Neural cell (in vitro differentiated cells): ENCODE results near the gene CBY1. TPM values are rescaled to one million over a fixed set of nuclear protein-coding genes. Genes with fewer than 3 reads are reported as not detected.

Experiments used
- H2AFZ ChIP-seq: fragments of 200-600, 300-800 bp; sonication (generic), shearing (Covaris generic); 2 replicates; pipeline ENCODE4 v1.6.0; 2014; ENCODE audit warnings: low read depth, mild to moderate bottlenecking, antibody characterized with exemption, low read length, moderate library complexity
- H3F3A ChIP-seq: fragments of 200-600 bp; shearing (Covaris generic); 2 replicates; pipeline ENCODE4 v1.6.1; 2016; ENCODE audit warnings: mild to moderate bottlenecking, moderate library complexity, mixed read lengths, antibody characterized with exemption, low read length; ENCODE audit not compliant: insufficient read depth, poor library complexity, severe bottlenecking
- H3K27ac ChIP-seq: fragments of 200-600, 300-800 bp; sonication (generic), shearing (Covaris generic); 2 replicates; pipeline ENCODE4 v1.5.1; 2014; ENCODE audit warnings: mild to moderate bottlenecking, low read length, moderate library complexity
- H3K27me3 ChIP-seq: fragments of 300-800, 200-600 bp; sonication (generic), shearing (Covaris generic); 2 replicates; pipeline ENCODE4 v1.6.0; 2014; ENCODE audit warnings: mild to moderate bottlenecking, low read depth, low read length, moderate library complexity; ENCODE audit not compliant: insufficient read depth
- H3K36me3 ChIP-seq: fragments of 300-800, 200-600 bp; sonication (generic), shearing (Covaris generic); 2 replicates; pipeline ENCODE4 v1.5.1; 2014; ENCODE audit warnings: mild to moderate bottlenecking, antibody characterized with exemption, low read length, moderate library complexity; ENCODE audit not compliant: insufficient read depth
- H3K4me2 ChIP-seq: fragments of 300-800, 200-600 bp; sonication (generic), shearing (Covaris generic); 2 replicates; pipeline ENCODE4 v1.6.0; 2014; ENCODE audit warnings: mild to moderate bottlenecking, low read length
- H3K4me3 ChIP-seq: fragments of 300-800, 200-600 bp; sonication (generic), shearing (Covaris generic); 2 replicates; pipeline ENCODE4 v1.5.1; 2014; ENCODE audit warnings: mild to moderate bottlenecking, low read length, moderate library complexity
- H3K79me2 ChIP-seq: fragments of 200-600 bp; shearing (Covaris generic); replicated peaks from 2 replicates; pipeline ENCODE4 v1.6.0; 2014; ENCODE audit warnings: mild to moderate bottlenecking, low read length, moderate library complexity; ENCODE audit not compliant: insufficient read depth
- H3K9ac ChIP-seq: fragments of 300-800, 200-600 bp; sonication (generic), shearing (Covaris generic); 2 replicates; pipeline ENCODE4 v1.6.1; 2016; ENCODE audit warnings: mild to moderate bottlenecking, low read length, mixed read lengths
- H3K9me2 ChIP-seq: fragments of 200-600 bp; shearing (Covaris generic); 2 replicates; pipeline ENCODE4 v1.6.1; 2016; ENCODE audit warnings: mild to moderate bottlenecking, low read length, mixed read lengths; ENCODE audit not compliant: insufficient read depth
- H3K9me3 ChIP-seq: fragments of 200-600, 300-800 bp; sonication (generic), shearing (Covaris generic); 2 replicates; pipeline ENCODE4 v1.6.1; 2016; ENCODE audit warnings: mild to moderate bottlenecking, mixed run types, low read length, moderate library complexity, mixed read lengths
- H4K20me1 ChIP-seq: fragments of 200-600 bp; shearing (Covaris generic); 2 replicates; pipeline ENCODE4 v1.6.1; 2016; ENCODE audit warnings: mild to moderate bottlenecking, mixed run types; ENCODE audit not compliant: insufficient read depth
- EP300 ChIP-seq: fragments of 450-650 bp; conservative IDR thresholded peaks from 2 replicates; pipeline ENCODE4 v1.6.1; 2014; ENCODE audit warnings: antibody characterized with exemption, mild to moderate bottlenecking, moderate library complexity; ENCODE audit not compliant: poor library complexity, severe bottlenecking
- EZH2 ChIP-seq: fragments of 200-600, 300-800 bp; shearing (Covaris generic), sonication (generic); IDR thresholded peaks from 2 replicates; pipeline ENCODE4 v1.6.1; 2014; ENCODE audit warnings: antibody characterized with exemption, low read length, borderline replicate concordance, mild to moderate bottlenecking; ENCODE audit not compliant: insufficient read depth, poor library complexity, severe bottlenecking
- MXI1 ChIP-seq: fragments of 450-650 bp; conservative IDR thresholded peaks from 2 replicates; pipeline ENCODE4 v1.6.1; 2014; ENCODE audit warnings: antibody characterized with exemption, mild to moderate bottlenecking; ENCODE audit not compliant: poor library complexity, severe bottlenecking
- POLR2AphosphoS5 ChIP-seq: IDR thresholded peaks from 2 replicates; pipeline ENCODE4 v1.6.1; 2012
- RAD21 ChIP-seq: fragments of 450-650 bp; conservative IDR thresholded peaks from 2 replicates; pipeline ENCODE4 v1.6.1; 2014; ENCODE audit warnings: antibody characterized with exemption, mild to moderate bottlenecking, moderate library complexity
- SMC3 ChIP-seq: fragments of 450-650 bp; conservative IDR thresholded peaks from 2 replicates; pipeline ENCODE4 v1.6.1; 2014; ENCODE audit warnings: antibody characterized with exemption, mild to moderate bottlenecking, moderate library complexity; ENCODE audit not compliant: poor library complexity
- TAF1 ChIP-seq: IDR thresholded peaks from 2 replicates; pipeline ENCODE4 v1.6.1; 2012; ENCODE audit warnings: low read depth
- polyA plus RNA-seq: library from polyadenylated mRNA; depleted of rRNA; stranded (reverse); fragments of >200 nt; gene quantifications from 2 replicates; pipeline ENCODE4 v1.2.3, GENCODE V29; 2014
- TF ChIP-seq, protein P1 (sequence below): IDR thresholded peaks from 2 replicates; pipeline ENCODE4 v1.6.1; 2012; ENCODE audit warnings: borderline replicate concordance
- TF ChIP-seq, protein P2 (sequence below): fragments of 450-650 bp; IDR thresholded peaks from 2 replicates; pipeline ENCODE4 v1.5.1; 2014; ENCODE audit warnings: antibody characterized with exemption, mild to moderate bottlenecking, moderate library complexity; ENCODE audit not compliant: poor library complexity, severe bottlenecking

The CBY1 gene
- polyA plus RNA-seq, 1 donor from 2014 or later = 51.4 TPM

DNA sequence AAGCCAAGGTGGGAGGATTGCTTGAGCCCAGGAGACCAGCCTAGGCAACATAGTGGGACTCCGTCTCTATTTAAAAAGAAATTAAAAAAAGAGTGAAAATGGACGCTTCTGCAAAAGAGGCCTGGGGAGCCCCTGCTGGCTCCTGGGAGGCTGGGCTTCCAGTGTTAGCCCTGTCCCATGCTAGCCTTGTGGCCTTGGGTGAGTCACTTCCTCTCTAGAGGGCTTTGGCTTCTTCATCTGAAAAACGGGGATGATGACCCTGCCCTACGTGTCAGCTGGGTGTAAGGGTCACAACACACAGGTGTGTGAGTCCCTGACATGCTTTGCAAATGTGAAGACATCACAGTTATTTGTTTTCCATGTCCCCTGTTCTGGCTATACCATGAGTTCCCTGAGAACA is 33.1 kb upstream of the CBY1 start:
- H3K4me3 ChIP-seq = no peak overlapping the region
- H3K27ac ChIP-seq = no peak overlapping the region
- no peaks in the 10 kb centered on the region for H4K20me1 ChIP-seq
- no peak overlapping the region for H3K4me2 ChIP-seq
- no peaks in the 10 kb centered on the region for H3K9me2 ChIP-seq
- no peaks in the 10 kb centered on the region for H3K79me2 ChIP-seq
- no peak for TF ChIP-seq TAF1
- TF ChIP-seq, protein P1, sequence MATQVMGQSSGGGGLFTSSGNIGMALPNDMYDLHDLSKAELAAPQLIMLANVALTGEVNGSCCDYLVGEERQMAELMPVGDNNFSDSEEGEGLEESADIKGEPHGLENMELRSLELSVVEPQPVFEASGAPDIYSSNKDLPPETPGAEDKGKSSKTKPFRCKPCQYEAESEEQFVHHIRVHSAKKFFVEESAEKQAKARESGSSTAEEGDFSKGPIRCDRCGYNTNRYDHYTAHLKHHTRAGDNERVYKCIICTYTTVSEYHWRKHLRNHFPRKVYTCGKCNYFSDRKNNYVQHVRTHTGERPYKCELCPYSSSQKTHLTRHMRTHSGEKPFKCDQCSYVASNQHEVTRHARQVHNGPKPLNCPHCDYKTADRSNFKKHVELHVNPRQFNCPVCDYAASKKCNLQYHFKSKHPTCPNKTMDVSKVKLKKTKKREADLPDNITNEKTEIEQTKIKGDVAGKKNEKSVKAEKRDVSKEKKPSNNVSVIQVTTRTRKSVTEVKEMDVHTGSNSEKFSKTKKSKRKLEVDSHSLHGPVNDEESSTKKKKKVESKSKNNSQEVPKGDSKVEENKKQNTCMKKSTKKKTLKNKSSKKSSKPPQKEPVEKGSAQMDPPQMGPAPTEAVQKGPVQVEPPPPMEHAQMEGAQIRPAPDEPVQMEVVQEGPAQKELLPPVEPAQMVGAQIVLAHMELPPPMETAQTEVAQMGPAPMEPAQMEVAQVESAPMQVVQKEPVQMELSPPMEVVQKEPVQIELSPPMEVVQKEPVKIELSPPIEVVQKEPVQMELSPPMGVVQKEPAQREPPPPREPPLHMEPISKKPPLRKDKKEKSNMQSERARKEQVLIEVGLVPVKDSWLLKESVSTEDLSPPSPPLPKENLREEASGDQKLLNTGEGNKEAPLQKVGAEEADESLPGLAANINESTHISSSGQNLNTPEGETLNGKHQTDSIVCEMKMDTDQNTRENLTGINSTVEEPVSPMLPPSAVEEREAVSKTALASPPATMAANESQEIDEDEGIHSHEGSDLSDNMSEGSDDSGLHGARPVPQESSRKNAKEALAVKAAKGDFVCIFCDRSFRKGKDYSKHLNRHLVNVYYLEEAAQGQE = no peak
- TF ChIP-seq MXI1 = no peak
- TF ChIP-seq POLR2AphosphoS5 = no peak
- no peak for TF ChIP-seq EP300
- no peak for TF ChIP-seq RAD21
- H3K9me3 ChIP-seq = no peaks in the 10 kb centered on the region
- no peak overlapping the region for H3K9ac ChIP-seq
- H3K27me3 ChIP-seq = no peaks in the 10 kb centered on the region
- H2AFZ ChIP-seq = no peak overlapping the region
- H3K36me3 ChIP-seq = no peaks in the 10 kb centered on the region
- no peaks in the 10 kb centered on the region for H3F3A ChIP-seq

GRCh38 chr22:38628444-38628843 is 28.0 kb upstream of the CBY1 start:
- no peaks in the 10 kb centered on the region for H3K9me2 ChIP-seq
- no peak overlapping the region for H3K9ac ChIP-seq
- TF ChIP-seq EZH2 (no peak), MXI1 (no peak), RAD21 (no peak), TAF1 (no peak), POLR2AphosphoS5 (no peak), EP300 (no peak), SMC3 (no peak)
- TF ChIP-seq, protein P1 = no peak
- TF ChIP-seq, protein P2, sequence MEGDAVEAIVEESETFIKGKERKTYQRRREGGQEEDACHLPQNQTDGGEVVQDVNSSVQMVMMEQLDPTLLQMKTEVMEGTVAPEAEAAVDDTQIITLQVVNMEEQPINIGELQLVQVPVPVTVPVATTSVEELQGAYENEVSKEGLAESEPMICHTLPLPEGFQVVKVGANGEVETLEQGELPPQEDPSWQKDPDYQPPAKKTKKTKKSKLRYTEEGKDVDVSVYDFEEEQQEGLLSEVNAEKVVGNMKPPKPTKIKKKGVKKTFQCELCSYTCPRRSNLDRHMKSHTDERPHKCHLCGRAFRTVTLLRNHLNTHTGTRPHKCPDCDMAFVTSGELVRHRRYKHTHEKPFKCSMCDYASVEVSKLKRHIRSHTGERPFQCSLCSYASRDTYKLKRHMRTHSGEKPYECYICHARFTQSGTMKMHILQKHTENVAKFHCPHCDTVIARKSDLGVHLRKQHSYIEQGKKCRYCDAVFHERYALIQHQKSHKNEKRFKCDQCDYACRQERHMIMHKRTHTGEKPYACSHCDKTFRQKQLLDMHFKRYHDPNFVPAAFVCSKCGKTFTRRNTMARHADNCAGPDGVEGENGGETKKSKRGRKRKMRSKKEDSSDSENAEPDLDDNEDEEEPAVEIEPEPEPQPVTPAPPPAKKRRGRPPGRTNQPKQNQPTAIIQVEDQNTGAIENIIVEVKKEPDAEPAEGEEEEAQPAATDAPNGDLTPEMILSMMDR = no peak
- H2AFZ ChIP-seq = no peak overlapping the region
- H3K79me2 ChIP-seq = no peaks in the 10 kb centered on the region
- H3K36me3 ChIP-seq = no peaks in the 10 kb centered on the region
- H3K27me3 ChIP-seq = no peaks in the 10 kb centered on the region
- no peaks in the 10 kb centered on the region for H3F3A ChIP-seq
- no peak overlapping the region for H3K4me3 ChIP-seq
- no peak overlapping the region for H3K4me2 ChIP-seq
- no peaks in the 10 kb centered on the region for H4K20me1 ChIP-seq
- H3K9me3 ChIP-seq = no peaks in the 10 kb centered on the region
- H3K27ac ChIP-seq = no peak overlapping the region
